ENCODE data around the gene IGF2BP2.
"Not testable (repeated sequence)": the region's sequence is repeated elsewhere in the genome, so short reads cannot be mapped to it uniquely, and the experiment has no call there.

Gene IGF2BP2

GRCh38 chr3:185691622-185692021 lies 133.2 kb downstream of the IGF2BP2 start:
- no peaks in the 10 kb centered on the region for H3K36me3 ChIP-seq (ENCODE audit: control insufficient read depth in 5 of 5, insufficient read depth in 5 of 5, low read length in 5 of 5)

GRCh38 chr3:185687271-185687878 lies 137.5 kb downstream of the IGF2BP2 start:
- Histone ChIP-seq H3K9ac (ENCODE audit: low read length in 5 of 5) (no peak overlapping the region), H3K4me3 (ENCODE audit: low read depth in 1 of 5, low read length in 5 of 5) (no peak overlapping the region), H3K4me1 (ENCODE audit: control insufficient read depth in 5 of 5, insufficient read depth in 5 of 5, low read length in 5 of 5) (no peaks in the 10 kb centered on the region), H3K36me3 (ENCODE audit: control insufficient read depth in 5 of 5, insufficient read depth in 5 of 5, low read length in 5 of 5) (peaks cover 0 to 4% (median 0%) of the 10 kb centered on the region in 5 donors), H3K27ac (ENCODE audit: low read depth, low read length) (no peak overlapping the region), H3K27me3 (ENCODE audit: control insufficient read depth in 5 of 5, insufficient read depth in 4 of 5, low read length in 5 of 5) (no peaks in the 10 kb centered on the region), H3K9me3 (ENCODE audit: control insufficient read depth in 5 of 5, low read length in 5 of 5) (no peaks in the 10 kb centered on the region)

More at GRCh38 chr3:185691622-185692021, 133.2 kb downstream of the IGF2BP2 start:
- Histone ChIP-seq H3K4me1 (ENCODE audit: control insufficient read depth in 5 of 5, insufficient read depth in 5 of 5, low read length in 5 of 5) (no peaks in the 10 kb centered on the region), H3K27ac (ENCODE audit: low read depth, low read length) (no peak overlapping the region), H3K27me3 (ENCODE audit: control insufficient read depth in 5 of 5, insufficient read depth in 4 of 5, low read length in 5 of 5) (no peaks in the 10 kb centered on the region), H3K9me3 (ENCODE audit: control insufficient read depth in 5 of 5, low read length in 5 of 5) (no peaks in the 10 kb centered on the region), H3K9ac (ENCODE audit: low read length in 5 of 5) (no peak overlapping the region), H3K4me3 (ENCODE audit: low read depth in 1 of 5, low read length in 5 of 5) (no peak overlapping the region)

DNA sequence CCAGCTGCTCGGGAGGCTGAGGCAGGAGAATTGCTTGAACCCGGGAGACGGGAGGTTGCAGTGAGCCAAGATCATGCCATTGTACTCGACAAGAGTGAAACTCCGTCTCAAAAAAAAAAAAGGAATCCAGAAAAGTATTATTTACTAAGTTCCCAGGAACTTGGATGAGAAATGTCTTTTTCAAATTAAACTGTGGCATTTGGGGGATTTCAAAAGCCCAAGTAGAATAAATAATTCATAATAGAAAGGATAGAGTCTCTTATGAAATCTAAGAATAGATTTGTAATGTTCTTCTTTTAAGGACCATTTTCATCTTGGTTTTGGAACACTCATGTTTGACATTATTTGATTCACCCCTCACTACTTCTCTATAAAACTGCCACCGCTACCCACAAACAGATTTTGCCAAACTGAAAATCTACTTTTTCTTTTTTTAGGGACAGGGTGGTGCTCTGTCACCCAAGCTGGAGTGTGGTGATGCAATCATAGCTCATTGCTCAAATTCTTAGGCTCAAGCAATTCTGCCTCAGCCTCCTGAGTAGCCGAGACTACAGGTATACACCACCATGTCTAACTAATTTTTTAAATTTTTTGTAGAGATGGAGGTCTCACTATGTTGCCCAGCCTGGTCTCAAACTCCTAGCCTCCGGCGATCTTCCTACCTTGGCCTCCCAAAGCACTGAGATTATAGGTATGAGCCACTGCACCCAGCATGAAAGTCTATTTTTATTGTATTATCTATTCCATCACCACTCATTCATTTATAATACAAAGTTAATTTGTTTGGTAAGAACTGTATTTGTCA lies 139.4 kb downstream of the IGF2BP2 start:
- H3K27ac ChIP-seq (ENCODE audit: low read depth, low read length): no peak overlapping the region
- no peaks in the 10 kb centered on the region for H3K9me3 ChIP-seq (ENCODE audit: control insufficient read depth in 5 of 5, low read length in 5 of 5)
- no peaks in the 10 kb centered on the region for H3K4me1 ChIP-seq (ENCODE audit: control insufficient read depth in 5 of 5, insufficient read depth in 5 of 5, low read length in 5 of 5)
- H3K27me3 ChIP-seq (ENCODE audit: control insufficient read depth in 5 of 5, insufficient read depth in 4 of 5, low read length in 5 of 5): no peaks in the 10 kb centered on the region
- no peak overlapping the region for H3K4me3 ChIP-seq (ENCODE audit: low read depth in 1 of 5, low read length in 5 of 5)
- peaks cover 0 to 4% (median 0%) of the 10 kb centered on the region in 5 donors for H3K36me3 ChIP-seq (ENCODE audit: control insufficient read depth in 5 of 5, insufficient read depth in 5 of 5, low read length in 5 of 5)
- no peak overlapping the region for H3K9ac ChIP-seq (ENCODE audit: low read length in 5 of 5)

DNA sequence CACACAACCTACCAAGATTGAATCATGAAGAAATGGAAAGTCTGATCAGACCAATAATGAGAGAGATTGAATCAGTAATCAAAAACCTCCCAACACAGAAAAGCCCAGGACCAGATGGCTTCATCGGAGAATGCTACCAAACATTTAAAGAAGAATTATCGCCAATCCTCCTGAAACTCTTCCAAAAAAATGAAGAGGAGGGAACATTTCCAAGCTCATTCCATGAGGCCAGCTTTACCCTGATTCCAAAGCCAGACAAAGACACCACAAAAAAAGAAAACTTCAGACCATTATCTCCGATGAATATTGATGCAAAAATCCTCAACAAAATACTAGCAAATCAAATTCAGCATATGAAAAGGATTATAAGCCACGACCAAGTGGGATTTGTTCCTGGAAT lies 144.6 kb downstream of the IGF2BP2 start:
- Histone ChIP-seq H3K27ac (ENCODE audit: low read depth, low read length) (no peak overlapping the region), H3K4me3 (ENCODE audit: low read depth in 1 of 5, low read length in 5 of 5) (no peak overlapping the region), H3K36me3 (ENCODE audit: control insufficient read depth in 5 of 5, insufficient read depth in 5 of 5, low read length in 5 of 5) (peaks cover 0 to 6% (median 0%) of the 10 kb centered on the region in 5 donors), H3K27me3 (ENCODE audit: control insufficient read depth in 5 of 5, insufficient read depth in 4 of 5, low read length in 5 of 5) (no peaks in the 10 kb centered on the region), H3K4me1 (ENCODE audit: control insufficient read depth in 5 of 5, insufficient read depth in 5 of 5, low read length in 5 of 5) (no peaks in the 10 kb centered on the region), H3K9ac (ENCODE audit: low read length in 5 of 5) (no peak overlapping the region), H3K9me3 (ENCODE audit: control insufficient read depth in 5 of 5, low read length in 5 of 5) (peaks cover 0 to 5% (median 0%) of the 10 kb centered on the region in 5 donors)

DNA sequence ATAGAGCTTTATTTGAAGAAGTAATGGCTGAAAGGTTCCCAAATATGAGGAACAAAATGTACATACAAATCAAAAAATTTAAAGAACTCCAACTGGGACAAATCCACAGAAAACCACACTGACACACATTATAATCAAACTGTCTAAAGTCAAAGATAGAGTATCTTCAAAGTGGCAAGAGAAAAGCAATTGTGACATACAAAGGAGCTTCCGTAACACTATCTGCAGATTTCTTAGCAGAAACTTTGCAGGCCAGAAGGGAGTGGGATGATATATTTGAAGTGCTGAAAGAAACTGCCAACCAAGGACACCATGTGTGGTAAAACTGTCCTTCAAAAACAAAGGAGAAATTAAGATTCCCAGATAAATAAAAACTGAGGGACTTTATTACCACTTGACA lies 146.8 kb downstream of the IGF2BP2 start:
- peaks cover 0 to 5% (median 0%) of the 10 kb centered on the region in 5 donors for H3K9me3 ChIP-seq (ENCODE audit: control insufficient read depth in 5 of 5, low read length in 5 of 5)
- no peaks in the 10 kb centered on the region for H3K4me1 ChIP-seq (ENCODE audit: control insufficient read depth in 5 of 5, insufficient read depth in 5 of 5, low read length in 5 of 5)
- H3K27ac ChIP-seq (ENCODE audit: low read depth, low read length): no peak overlapping the region
- H3K27me3 ChIP-seq (ENCODE audit: control insufficient read depth in 5 of 5, insufficient read depth in 4 of 5, low read length in 5 of 5): no peaks in the 10 kb centered on the region
- H3K4me3 ChIP-seq (ENCODE audit: low read depth in 1 of 5, low read length in 5 of 5): no peak overlapping the region
- H3K36me3 ChIP-seq (ENCODE audit: control insufficient read depth in 5 of 5, insufficient read depth in 5 of 5, low read length in 5 of 5): peaks cover 0 to 5% (median 3%) of the 10 kb centered on the region in 5 donors
- no peak overlapping the region for H3K9ac ChIP-seq (ENCODE audit: low read length in 5 of 5)

DNA sequence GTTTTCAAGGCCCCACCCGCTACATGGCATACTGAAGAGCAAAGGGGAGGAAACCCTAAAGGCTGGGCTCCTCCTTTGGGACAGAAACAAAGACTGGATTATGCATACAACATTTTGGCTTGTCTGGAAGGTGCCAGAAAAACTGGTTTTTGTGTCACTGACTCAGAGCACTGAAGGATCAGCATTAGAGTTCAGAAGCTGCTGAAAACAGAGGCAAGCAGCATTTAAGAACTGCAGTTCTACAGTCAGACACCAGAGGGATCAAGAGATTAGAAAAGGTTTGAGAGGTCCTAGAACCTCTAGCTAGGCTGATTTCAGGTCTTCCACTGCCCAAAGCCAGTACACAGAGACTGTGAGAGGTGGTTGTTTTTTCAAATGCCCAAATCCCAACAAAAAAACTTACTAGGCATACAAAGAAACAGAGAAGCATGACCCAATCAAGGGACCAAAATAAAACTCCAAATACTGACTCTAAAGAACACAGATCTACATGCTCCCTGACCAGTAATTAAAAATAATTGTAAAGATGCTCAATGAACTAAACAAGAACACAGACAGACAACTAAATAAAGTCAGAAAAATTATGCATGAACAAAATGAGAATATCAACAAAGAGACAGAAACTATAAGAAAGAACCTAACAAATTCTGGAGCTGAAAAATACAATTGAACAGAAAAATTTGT lies 147.6 kb downstream of the IGF2BP2 start:
- peaks cover 0 to 5% (median 3%) of the 10 kb centered on the region in 5 donors for H3K36me3 ChIP-seq (ENCODE audit: control insufficient read depth in 5 of 5, insufficient read depth in 5 of 5, low read length in 5 of 5)
- H3K9me3 ChIP-seq (ENCODE audit: control insufficient read depth in 5 of 5, low read length in 5 of 5): peaks cover 0 to 5% (median 0%) of the 10 kb centered on the region in 5 donors
- no peak overlapping the region for H3K27ac ChIP-seq (ENCODE audit: low read depth, low read length)
- no peak overlapping the region for H3K9ac ChIP-seq (ENCODE audit: low read length in 5 of 5)
- no peaks in the 10 kb centered on the region for H3K4me1 ChIP-seq (ENCODE audit: control insufficient read depth in 5 of 5, insufficient read depth in 5 of 5, low read length in 5 of 5)
- H3K4me3 ChIP-seq (ENCODE audit: low read depth in 1 of 5, low read length in 5 of 5): no peak overlapping the region
- no peaks in the 10 kb centered on the region for H3K27me3 ChIP-seq (ENCODE audit: control insufficient read depth in 5 of 5, insufficient read depth in 4 of 5, low read length in 5 of 5)

DNA sequence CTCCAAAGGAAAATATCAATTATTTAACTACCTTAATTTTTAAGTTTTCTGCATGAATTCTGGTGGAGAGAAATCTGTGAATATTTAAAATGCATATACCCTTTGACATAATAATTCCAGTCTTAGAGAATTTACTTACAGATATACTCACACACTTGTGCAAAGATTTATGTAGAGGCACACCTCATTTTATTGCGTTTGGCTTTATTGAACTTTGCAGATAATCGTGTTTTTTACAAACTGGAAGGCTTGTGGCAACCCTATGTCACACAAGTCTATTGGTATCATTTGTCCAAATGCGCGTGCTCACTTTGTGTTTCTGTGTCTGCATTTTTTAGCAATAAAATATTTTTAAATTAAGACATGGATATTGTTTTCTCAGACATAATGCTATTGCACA lies 157.3 kb downstream of the IGF2BP2 start:
- no peak overlapping the region for H3K27ac ChIP-seq (ENCODE audit: low read depth, low read length)
- peaks cover 0 to 3% (median 0%) of the 10 kb centered on the region in 5 donors for H3K36me3 ChIP-seq (ENCODE audit: control insufficient read depth in 5 of 5, insufficient read depth in 5 of 5, low read length in 5 of 5)
- H3K9me3 ChIP-seq (ENCODE audit: control insufficient read depth in 5 of 5, low read length in 5 of 5): no peaks in the 10 kb centered on the region
- no peaks in the 10 kb centered on the region for H3K27me3 ChIP-seq (ENCODE audit: control insufficient read depth in 5 of 5, insufficient read depth in 4 of 5, low read length in 5 of 5)
- no peak overlapping the region for H3K9ac ChIP-seq (ENCODE audit: low read length in 5 of 5)
- H3K4me1 ChIP-seq (ENCODE audit: control insufficient read depth in 5 of 5, insufficient read depth in 5 of 5, low read length in 5 of 5): no peaks in the 10 kb centered on the region
- no peak overlapping the region for H3K4me3 ChIP-seq (ENCODE audit: low read depth in 1 of 5, low read length in 5 of 5)

DNA sequence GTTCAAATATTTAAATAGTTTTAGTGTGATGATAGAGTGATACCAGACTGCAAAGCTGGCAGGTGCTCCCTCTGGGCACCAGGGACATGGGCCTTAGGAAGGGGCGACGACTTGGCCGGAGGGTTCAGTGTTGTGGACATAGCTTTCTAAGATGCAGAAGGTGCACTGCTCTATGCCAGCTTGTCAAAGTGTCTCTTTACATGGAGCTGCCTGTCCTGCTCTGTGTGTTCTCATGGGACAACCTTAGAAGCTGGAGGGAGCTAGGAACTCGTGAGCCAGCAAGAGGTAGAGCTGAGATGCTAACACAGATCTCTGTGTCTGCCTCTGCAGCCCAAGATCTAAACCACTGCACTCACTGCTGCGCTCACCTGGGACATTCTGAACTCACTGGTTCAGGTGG lies 160.9 kb downstream of the IGF2BP2 start:
- no peaks in the 10 kb centered on the region for H3K36me3 ChIP-seq (ENCODE audit: control insufficient read depth in 5 of 5, insufficient read depth in 5 of 5, low read length in 5 of 5)
- peaks cover 2 to 17% (median 13%) of the 10 kb centered on the region in 5 donors for H3K4me1 ChIP-seq (ENCODE audit: control insufficient read depth in 5 of 5, insufficient read depth in 5 of 5, low read length in 5 of 5)
- H3K9ac ChIP-seq (ENCODE audit: low read length in 5 of 5): no peak overlapping the region
- no peaks in the 10 kb centered on the region for H3K27me3 ChIP-seq (ENCODE audit: control insufficient read depth in 5 of 5, insufficient read depth in 4 of 5, low read length in 5 of 5)
- no peak overlapping the region for H3K27ac ChIP-seq (ENCODE audit: low read depth, low read length)
- no peaks in the 10 kb centered on the region for H3K9me3 ChIP-seq (ENCODE audit: control insufficient read depth in 5 of 5, low read length in 5 of 5)
- H3K4me3 ChIP-seq (ENCODE audit: low read depth in 1 of 5, low read length in 5 of 5): no peak overlapping the region

GRCh38 chr3:185661772-185662171 lies 163.1 kb downstream of the IGF2BP2 start:
- no peaks in the 10 kb centered on the region for H3K36me3 ChIP-seq (ENCODE audit: control insufficient read depth in 5 of 5, insufficient read depth in 5 of 5, low read length in 5 of 5)
- no peak overlapping the region for H3K9ac ChIP-seq (ENCODE audit: low read length in 5 of 5)
- H3K27ac ChIP-seq (ENCODE audit: low read depth, low read length): no peak overlapping the region
- no peaks in the 10 kb centered on the region for H3K9me3 ChIP-seq (ENCODE audit: control insufficient read depth in 5 of 5, low read length in 5 of 5)
- no peaks in the 10 kb centered on the region for H3K27me3 ChIP-seq (ENCODE audit: control insufficient read depth in 5 of 5, insufficient read depth in 4 of 5, low read length in 5 of 5)
- H3K4me1 ChIP-seq (ENCODE audit: control insufficient read depth in 5 of 5, insufficient read depth in 5 of 5, low read length in 5 of 5): peaks cover 9 to 38% (median 31%) of the 10 kb centered on the region in 5 donors
- no peak overlapping the region for H3K4me3 ChIP-seq (ENCODE audit: low read depth in 1 of 5, low read length in 5 of 5)

DNA sequence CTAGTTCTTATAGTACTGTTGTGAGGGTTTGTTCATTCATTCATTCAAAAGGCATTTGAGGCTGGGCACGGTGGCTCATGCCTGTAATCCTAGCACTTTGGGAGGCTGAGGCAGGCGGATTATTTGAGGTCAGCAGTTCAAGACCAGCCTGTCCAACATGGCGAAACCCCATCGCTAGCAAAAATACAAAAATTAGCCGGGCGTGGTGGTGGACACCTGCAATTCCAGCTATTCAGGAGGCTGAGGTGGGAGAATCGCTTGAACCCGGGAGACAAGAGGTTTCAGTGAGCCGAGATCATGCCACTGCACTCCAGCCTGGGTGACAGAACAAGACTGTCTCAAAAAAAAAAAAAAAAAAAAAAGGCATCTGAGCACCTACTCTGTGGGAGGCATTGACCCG lies 163.5 kb downstream of the IGF2BP2 start:
- not testable (repeated sequence) for H3K36me3 ChIP-seq (ENCODE audit: control insufficient read depth in 5 of 5, insufficient read depth in 5 of 5, low read length in 5 of 5); H3K9me3 ChIP-seq (ENCODE audit: control insufficient read depth in 5 of 5, low read length in 5 of 5); H3K4me3 ChIP-seq (ENCODE audit: low read depth in 1 of 5, low read length in 5 of 5); H3K27ac ChIP-seq (ENCODE audit: low read depth, low read length); H3K9ac ChIP-seq (ENCODE audit: low read length in 5 of 5); H3K27me3 ChIP-seq (ENCODE audit: control insufficient read depth in 5 of 5, insufficient read depth in 4 of 5, low read length in 5 of 5)
- peaks cover 14 to 42% (median 34%) of the 10 kb centered on the region in 5 donors for H3K4me1 ChIP-seq (ENCODE audit: control insufficient read depth in 5 of 5, insufficient read depth in 5 of 5, low read length in 5 of 5)
